ENCODE results near the gene CLDN19.

GRCh38 chr1:42768172-42768571 lies 28.1 kb upstream of the CLDN19 start:
- no peak for TF ChIP-seq CTCF (IDR thresholded peaks at IDR 0.05; ENCODE audit: low read depth, low read length, poor library complexity, severe bottlenecking)
- no peak for TF ChIP-seq EZH2phosphoT487 (IDR thresholded peaks at IDR 0.05; ENCODE audit: borderline replicate concordance, low read length)

Measured in DOHH2 (cell line).